K562 (cell line): ENCODE measurements around the gene APC. TPM values are rescaled to one million over a fixed set of nuclear protein-coding genes. Genes with fewer than 3 reads are reported as not detected.

Experiments
- ATAC-seq: fragments of 200-7000 bp; cut with Tn5 transposase; 3 replicates; pipeline ENCODE4 v1.9.1; 2020; ENCODE audit warnings: moderate library complexity
- BruUV-seq: library from RNA; stranded (reverse); fragments of 400-500 nt; replicated peaks from 2 replicates; lab custom pipeline; 2021; lab: Mats Ljungman, UMichigan
- CTCF ChIA-PET: fragments of 300-600 bp; formaldehyde crosslinking; extraction: SDS; loops from one replicate; lab custom pipeline; 2021; ENCODE audit warnings: low intra/inter-chr PET ratio; lab: Yijun Ruan, JAX
- POLR2A ChIA-PET: fragments of 300-600, 350-650 bp; sonication (Branson Sonifier 250); formaldehyde crosslinking; extraction: SDS; loops from one replicate; lab custom pipeline; 2021; ENCODE audit warnings: antibody characterized with exemption, inconsistent platforms; lab: Yijun Ruan, JAX
- DNase-seq, 4 experiments: peaks; one replicate each; pipeline versions ENCODE4 v3.0.0 to v3.0.0-alpha.2; 2011 to 2018; ENCODE audit warnings: low spot score in 3 of 4, mixed read lengths in 3 of 4; ENCODE audit errors: extremely low read depth in 1 of 4
- FAIRE-seq: peaks from 2 replicates; lab custom pipeline; 2011; peaks lifted over from hg19 to GRCh38; lab: Jason Lieb, UNC
- H2AFZ ChIP-seq: 2 replicates; pipeline ENCODE4 v1.6.0; 2011; ENCODE audit warnings: low read depth, low read length, control low read depth, inconsistent platforms
- H3K27ac ChIP-seq: fragments of 200-600 bp; 3 replicates; pipeline ENCODE4 v1.8.0; 2011; ENCODE audit warnings: low read depth, mild to moderate bottlenecking, control low read depth, inconsistent platforms, low read length, moderate library complexity, mixed read lengths; ENCODE audit errors: extremely low read depth
- H3K27me3 ChIP-seq, 2 experiments: fragments of 300-600 bp in 1 of 2; 2 replicates in 1 of 2; 3 replicates in 1 of 2; pipeline versions ENCODE4 v1.6.0 to v1.8.0; 2011; ENCODE audit warnings: inconsistent platforms in 2 of 2, low read length in 2 of 2, mild to moderate bottlenecking in 1 of 2, mixed read lengths in 1 of 2, moderate library complexity in 1 of 2; ENCODE audit not compliant: control insufficient read depth in 2 of 2, insufficient read depth in 2 of 2
- H3K36me3 ChIP-seq: fragments of 300-600 bp; 3 replicates; pipeline ENCODE4 v1.8.0; 2011; ENCODE audit warnings: mild to moderate bottlenecking, low read length, inconsistent platforms; ENCODE audit not compliant: control insufficient read depth, insufficient read depth
- H3K4me1 ChIP-seq, 2 experiments: fragments of 200-600 bp in 1 of 2; replicated peaks in 1 of 2; 2 replicates in 1 of 2; 3 replicates in 1 of 2; pipeline versions ENCODE4 v1.5.1 to v1.8.0; 2011; ENCODE audit warnings: inconsistent platforms in 2 of 2, low read length in 2 of 2, mild to moderate bottlenecking in 1 of 2, mixed read lengths in 1 of 2, moderate library complexity in 1 of 2; ENCODE audit not compliant: control insufficient read depth in 2 of 2, insufficient read depth in 2 of 2
- H3K4me2 ChIP-seq: 2 replicates; pipeline ENCODE4 v1.6.1; 2011; ENCODE audit warnings: low read length, control low read depth, inconsistent platforms, mixed read lengths; ENCODE audit not compliant: insufficient read depth
- H3K4me3 ChIP-seq: fragments of 200-600 bp; sonication (generic), shearing (Covaris generic); 2 replicates; pipeline ENCODE4 v1.5.1; 2016; ENCODE audit warnings: control low read depth, inconsistent platforms
- H3K79me2 ChIP-seq: fragments of 200-600 bp; 3 replicates; pipeline ENCODE4 v1.8.0; 2011; ENCODE audit warnings: low read length, inconsistent platforms; ENCODE audit not compliant: control insufficient read depth, insufficient read depth
- H3K9ac ChIP-seq, 2 experiments: 2 replicates each; pipeline versions ENCODE4 v1.6.0 to v1.6.1; 2011; ENCODE audit warnings: low read depth in 2 of 2, low read length in 2 of 2, control low read depth in 1 of 2, inconsistent platforms in 1 of 2, mild to moderate bottlenecking in 1 of 2, mixed read lengths in 1 of 2; ENCODE audit not compliant: insufficient read depth in 1 of 2
- H3K9me1 ChIP-seq: one replicate; pipeline ENCODE4 v1.6.0; 2011; ENCODE audit warnings: inconsistent platforms, mild to moderate bottlenecking, low read length, moderate library complexity; ENCODE audit not compliant: control insufficient read depth, insufficient read depth
- H3K9me3 ChIP-seq: replicated peaks from 2 replicates; pipeline ENCODE4 v1.5.1; 2011; ENCODE audit warnings: low read depth, low read length, inconsistent platforms; ENCODE audit not compliant: control insufficient read depth, insufficient read depth
- H4K20me1 ChIP-seq: replicated peaks from 2 replicates; pipeline ENCODE4 v1.6.1; 2011; ENCODE audit warnings: low read length, inconsistent platforms, mixed read lengths; ENCODE audit not compliant: control insufficient read depth, insufficient read depth
- ETV1 ChIP-seq: fragments of 450-650 bp; conservative IDR thresholded peaks from 2 replicates; pipeline ENCODE4 v1.6.1; 2016; ENCODE audit warnings: missing genetic modification characterization, control low read depth, low read depth, missing compliant biosample characterization
- KAT2B ChIP-seq: IDR thresholded peaks from one replicate; pipeline ENCODE4 v1.6.1; 2012; ENCODE audit warnings: low read depth, mild to moderate bottlenecking, control low read depth, inconsistent platforms, low read length, moderate library complexity
- MYBL2 ChIP-seq, 2 experiments: fragments of 450-650 bp in 1 of 2; sonication (generic) in 1 of 2; formaldehyde crosslinking in 1 of 2; IDR thresholded peaks; 2 replicates each; pipeline versions ENCODE4 v1.6.1 to v1.8.1; 2017 to 2022; ENCODE audit warnings: borderline replicate concordance in 1 of 2, inconsistent platforms in 1 of 2, low read depth in 1 of 2, mild to moderate bottlenecking in 1 of 2, missing genetic modification reagents in 1 of 2, moderate library complexity in 1 of 2
- NFATC3 ChIP-seq: fragments of 450-650 bp; IDR thresholded peaks from 2 replicates; pipeline ENCODE4 v1.6.1; 2017; ENCODE audit warnings: mild to moderate bottlenecking
- POLR2G ChIP-seq: fragments of 200-400 bp; formaldehyde crosslinking; IDR thresholded peaks from 2 replicates; pipeline ENCODE4 v1.6.1; 2017; ENCODE audit warnings: low read depth, mild to moderate bottlenecking, antibody characterized with exemption, low read length, moderate library complexity
- YBX1 ChIP-seq: fragments of 450-650 bp; IDR thresholded peaks from 2 replicates; pipeline ENCODE4 v1.7.1; 2016; ENCODE audit warnings: mild to moderate bottlenecking
- ZNF184 ChIP-seq: sonication (generic); formaldehyde crosslinking; IDR thresholded peaks from 2 replicates; pipeline ENCODE4 v1.5.0; 2020; ENCODE audit warnings: missing genetic modification reagents
- ZNF444 ChIP-seq: fragments of 250-450 bp; sonication (Bioruptor Pico); IDR thresholded peaks from 2 replicates; pipeline ENCODE4 v1.4.0; 2020; ENCODE audit warnings: mild to moderate bottlenecking, moderate library complexity
- WGBS: fragments of 100-300 bp; shearing (Covaris generic); methylation state at CpG from one replicate; pipeline ENCODE4 v1.1.6; 2016; ENCODE audit warnings: low coverage, mixed read lengths; ENCODE audit not compliant: insufficient coverage; ENCODE audit errors: missing lambda C conversion rate; 5-methylcytosine and 5-hydroxymethylcytosine counted together
- in situ Hi-C: fragments of 300-500 bp; cut with MboI; formaldehyde crosslinking; loops from 4 replicates; pipeline ENCODE4 v1.15.0; 2018; ENCODE audit warnings: inconsistent platforms, mixed read lengths
- intact Hi-C: fragments of 100-400 bp; cut with micrococcal nuclease; formaldehyde crosslinking; loops from 2 replicates; pipeline ENCODE4 v1.14.2; 2022
- polyA plus RNA-seq, 8 experiments: library from polyadenylated mRNA; depleted of rRNA in 4 of 8; stranded (reverse) in 5 of 8; unstranded in 3 of 8; fragments of >200 nt; fragmentation: Nextera tagmentation in 2 of 8; fragmentation: Illumina TruSeq in 1 of 8; extraction: Ambion mirVana in 2 of 8; extraction: Trizol in 1 of 8; gene quantifications; 2 replicates each; pipeline versions ENCODE4 v1.2.1 to v1.2.3, GENCODE V29; 2011 to 2014; ENCODE audit warnings: inconsistent platforms in 1 of 8, missing spikeins in 1 of 8
- total RNA-seq, 7 experiments: library from RNA; depleted of rRNA in 6 of 7; stranded (reverse); fragments of >200 nt in 6 of 7; fragmentation: Illumina TruSeq in 2 of 7; extraction: Trizol in 2 of 7; gene quantifications; 2 replicates each; pipeline versions ENCODE4 v1.2.1 to v1.2.3, GENCODE V29; 2011 to 2021; ENCODE audit warnings: low replicate concordance in 1 of 7
- TF ChIP-seq, protein P1 (sequence below): IDR thresholded peaks from 2 replicates; pipeline ENCODE4 v1.6.1; 2014; ENCODE audit warnings: antibody characterized with exemption
- TF ChIP-seq, protein P2 (sequence below): fragments of 250-450 bp; sonication (Bioruptor Pico); IDR thresholded peaks from 2 replicates; pipeline ENCODE4 v1.5.0; 2021; ENCODE audit warnings: mild to moderate bottlenecking, borderline replicate concordance
- TF ChIP-seq, protein P3 (sequence below): fragments of 150-350 bp; conservative IDR thresholded peaks from 2 replicates; pipeline ENCODE4 v1.6.1; 2014; ENCODE audit warnings: low read length

APC gene
- total and polyA plus RNA-seq, 9 of the 15 experiments (the other 6 are each of a cell fraction or from before 2014, with no cell fraction given): 5.7 to 29.5 (median 15.4) TPM

DNA sequence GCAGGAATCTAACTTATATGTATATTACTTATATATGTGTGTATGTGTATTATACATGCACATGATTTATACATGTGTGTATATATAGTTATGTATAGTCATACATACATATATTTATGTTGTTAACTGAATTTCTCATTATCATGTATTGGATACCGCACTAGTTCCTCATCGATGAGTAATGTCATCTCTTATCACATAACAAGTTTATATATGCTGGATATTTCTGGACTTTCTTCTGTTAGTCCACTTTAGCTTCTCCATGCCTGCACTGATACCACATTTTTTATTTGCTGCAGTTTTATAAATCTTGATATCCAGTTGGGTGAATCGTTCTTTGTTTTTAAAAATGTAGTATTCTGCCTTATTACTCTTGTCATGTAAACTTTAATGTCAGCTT, 50.2 kb downstream of the APC start:
- no peaks in the 10 kb centered on the region for H4K20me1 ChIP-seq
- in situ Hi-C loops: no loop called here
- no TSS peak for BruUV-seq
- H3K36me3 ChIP-seq: peaks cover 25% of the 10 kb centered on the region; the same call in 2 of the 3 replicates
- no peaks in the 10 kb centered on the region for H3K4me1 ChIP-seq
- no peak overlapping the region for H3K4me2 ChIP-seq
- no peak overlapping the region for H3K9ac ChIP-seq
- H3K9me1 ChIP-seq: no peaks in the 10 kb centered on the region
- no peak for DNase-seq
- 71% methylated on average over 3 of the region's 3 CpGs for WGBS
- no peak for ATAC-seq
- FAIRE-seq: no peak
- no peaks in the 10 kb centered on the region for H3K27me3 ChIP-seq
- intact Hi-C loops: no loop called here
- TF ChIP-seq ZNF184 (CRISPR knock-in tag) (no peak), NFATC3 (no peak), POLR2G (no peak), YBX1 (no peak), ZNF444 (CRISPR knock-in tag) (no peak), ETV1 (no peak), KAT2B (no peak), MYBL2 (IDR thresholded peaks at IDR 0.05; ENCODE audit: low read depth) (no peak), MYBL2 (CRISPR knock-in tag; IDR thresholded peaks at IDR 0.05; ENCODE audit: borderline replicate concordance) (no peak)
- TF ChIP-seq, protein P1, sequence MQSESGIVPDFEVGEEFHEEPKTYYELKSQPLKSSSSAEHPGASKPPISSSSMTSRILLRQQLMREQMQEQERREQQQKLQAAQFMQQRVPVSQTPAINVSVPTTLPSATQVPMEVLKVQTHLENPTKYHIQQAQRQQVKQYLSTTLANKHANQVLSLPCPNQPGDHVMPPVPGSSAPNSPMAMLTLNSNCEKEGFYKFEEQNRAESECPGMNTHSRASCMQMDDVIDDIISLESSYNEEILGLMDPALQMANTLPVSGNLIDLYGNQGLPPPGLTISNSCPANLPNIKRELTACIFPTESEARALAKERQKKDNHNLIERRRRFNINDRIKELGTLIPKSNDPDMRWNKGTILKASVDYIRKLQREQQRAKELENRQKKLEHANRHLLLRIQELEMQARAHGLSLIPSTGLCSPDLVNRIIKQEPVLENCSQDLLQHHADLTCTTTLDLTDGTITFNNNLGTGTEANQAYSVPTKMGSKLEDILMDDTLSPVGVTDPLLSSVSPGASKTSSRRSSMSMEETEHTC: no peak
- TF ChIP-seq, protein P2, sequence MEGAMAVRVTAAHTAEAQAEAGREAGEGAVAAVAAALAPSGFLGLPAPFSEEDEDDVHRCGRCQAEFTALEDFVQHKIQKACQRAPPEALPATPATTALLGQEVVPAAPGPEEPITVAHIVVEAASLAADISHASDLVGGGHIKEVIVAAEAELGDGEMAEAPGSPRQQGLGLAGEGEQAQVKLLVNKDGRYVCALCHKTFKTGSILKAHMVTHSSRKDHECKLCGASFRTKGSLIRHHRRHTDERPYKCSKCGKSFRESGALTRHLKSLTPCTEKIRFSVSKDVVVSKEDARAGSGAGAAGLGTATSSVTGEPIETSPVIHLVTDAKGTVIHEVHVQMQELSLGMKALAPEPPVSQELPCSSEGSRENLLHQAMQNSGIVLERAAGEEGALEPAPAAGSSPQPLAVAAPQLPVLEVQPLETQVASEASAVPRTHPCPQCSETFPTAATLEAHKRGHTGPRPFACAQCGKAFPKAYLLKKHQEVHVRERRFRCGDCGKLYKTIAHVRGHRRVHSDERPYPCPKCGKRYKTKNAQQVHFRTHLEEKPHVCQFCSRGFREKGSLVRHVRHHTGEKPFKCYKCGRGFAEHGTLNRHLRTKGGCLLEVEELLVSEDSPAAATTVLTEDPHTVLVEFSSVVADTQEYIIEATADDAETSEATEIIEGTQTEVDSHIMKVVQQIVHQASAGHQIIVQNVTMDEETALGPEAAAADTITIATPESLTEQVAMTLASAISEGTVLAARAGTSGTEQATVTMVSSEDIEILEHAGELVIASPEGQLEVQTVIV (CRISPR knock-in tag): no peak
- TF ChIP-seq, protein P3, sequence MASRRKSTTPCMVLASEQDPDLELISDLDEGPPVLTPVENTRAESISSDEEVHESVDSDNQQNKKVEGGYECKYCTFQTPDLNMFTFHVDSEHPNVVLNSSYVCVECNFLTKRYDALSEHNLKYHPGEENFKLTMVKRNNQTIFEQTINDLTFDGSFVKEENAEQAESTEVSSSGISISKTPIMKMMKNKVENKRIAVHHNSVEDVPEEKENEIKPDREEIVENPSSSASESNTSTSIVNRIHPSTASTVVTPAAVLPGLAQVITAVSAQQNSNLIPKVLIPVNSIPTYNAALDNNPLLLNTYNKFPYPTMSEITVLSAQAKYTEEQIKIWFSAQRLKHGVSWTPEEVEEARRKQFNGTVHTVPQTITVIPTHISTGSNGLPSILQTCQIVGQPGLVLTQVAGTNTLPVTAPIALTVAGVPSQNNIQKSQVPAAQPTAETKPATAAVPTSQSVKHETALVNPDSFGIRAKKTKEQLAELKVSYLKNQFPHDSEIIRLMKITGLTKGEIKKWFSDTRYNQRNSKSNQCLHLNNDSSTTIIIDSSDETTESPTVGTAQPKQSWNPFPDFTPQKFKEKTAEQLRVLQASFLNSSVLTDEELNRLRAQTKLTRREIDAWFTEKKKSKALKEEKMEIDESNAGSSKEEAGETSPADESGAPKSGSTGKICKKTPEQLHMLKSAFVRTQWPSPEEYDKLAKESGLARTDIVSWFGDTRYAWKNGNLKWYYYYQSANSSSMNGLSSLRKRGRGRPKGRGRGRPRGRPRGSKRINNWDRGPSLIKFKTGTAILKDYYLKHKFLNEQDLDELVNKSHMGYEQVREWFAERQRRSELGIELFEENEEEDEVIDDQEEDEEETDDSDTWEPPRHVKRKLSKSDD: no peak
- H3K79me2 ChIP-seq: no peaks in the 10 kb centered on the region
- ChIA-PET POLR2A (no interaction called here), CTCF (no interaction called here)
- H3K27ac ChIP-seq: no peak overlapping the region
- no peaks in the 10 kb centered on the region for H3K9me3 ChIP-seq
- H2AFZ ChIP-seq: no peak overlapping the region
- no peak overlapping the region for H3K4me3 ChIP-seq
